GM12801 (cell line): Measurements from ENCODE around the gene TTC24.

ENCODE experiments used
- CTCF ChIP-seq: IDR thresholded peaks from one replicate; pipeline ENCODE4 v1.5.1; 2011; ENCODE audit warnings: control low read depth; ENCODE audit not compliant: insufficient read length; ENCODE audit errors: extremely low read depth

The TTC24 gene

GRCh38 chr1:156596426-156596825 lies 16.9 kb downstream of the TTC24 start:
- TF ChIP-seq CTCF, result no peak

- no peak for TF ChIP-seq CTCF
Measured at GRCh38 chr1:156598125-156598524, 18.6 kb downstream of the TTC24 start.

- TF ChIP-seq CTCF, result no peak
Measured at GRCh38 chr1:156598731-156599432, 19.4 kb downstream of the TTC24 start.

GRCh38 chr1:156599811-156600210 lies 20.3 kb downstream of the TTC24 start:
- TF ChIP-seq CTCF, result no peak

- no peak for TF ChIP-seq CTCF
Measured at GRCh38 chr1:156600733-156601121, 21.2 kb downstream of the TTC24 start.

- TF ChIP-seq CTCF, result no peak
Measured at GRCh38 chr1:156601122-156601830, 21.8 kb downstream of the TTC24 start, which contains the start of gene GPATCH4. TSS of gene GPATCH4 (minus strand) at chr1:156601479.

- no peak for TF ChIP-seq CTCF
Measured at GRCh38 chr1:156601892-156602291, 22.4 kb downstream of the TTC24 start.
